HuH-7 (cell line): ENCODE data around the gene C10orf143.
"Not testable (repeated sequence)": the region's sequence is repeated elsewhere in the genome, so short reads cannot be mapped to it uniquely, and the experiment has no call there.

Experiments used
- DNase-seq: peaks from one replicate; pipeline ENCODE4 v3.0.0; 2011; ENCODE audit warnings: low spot score

C10orf143 gene

DNA sequence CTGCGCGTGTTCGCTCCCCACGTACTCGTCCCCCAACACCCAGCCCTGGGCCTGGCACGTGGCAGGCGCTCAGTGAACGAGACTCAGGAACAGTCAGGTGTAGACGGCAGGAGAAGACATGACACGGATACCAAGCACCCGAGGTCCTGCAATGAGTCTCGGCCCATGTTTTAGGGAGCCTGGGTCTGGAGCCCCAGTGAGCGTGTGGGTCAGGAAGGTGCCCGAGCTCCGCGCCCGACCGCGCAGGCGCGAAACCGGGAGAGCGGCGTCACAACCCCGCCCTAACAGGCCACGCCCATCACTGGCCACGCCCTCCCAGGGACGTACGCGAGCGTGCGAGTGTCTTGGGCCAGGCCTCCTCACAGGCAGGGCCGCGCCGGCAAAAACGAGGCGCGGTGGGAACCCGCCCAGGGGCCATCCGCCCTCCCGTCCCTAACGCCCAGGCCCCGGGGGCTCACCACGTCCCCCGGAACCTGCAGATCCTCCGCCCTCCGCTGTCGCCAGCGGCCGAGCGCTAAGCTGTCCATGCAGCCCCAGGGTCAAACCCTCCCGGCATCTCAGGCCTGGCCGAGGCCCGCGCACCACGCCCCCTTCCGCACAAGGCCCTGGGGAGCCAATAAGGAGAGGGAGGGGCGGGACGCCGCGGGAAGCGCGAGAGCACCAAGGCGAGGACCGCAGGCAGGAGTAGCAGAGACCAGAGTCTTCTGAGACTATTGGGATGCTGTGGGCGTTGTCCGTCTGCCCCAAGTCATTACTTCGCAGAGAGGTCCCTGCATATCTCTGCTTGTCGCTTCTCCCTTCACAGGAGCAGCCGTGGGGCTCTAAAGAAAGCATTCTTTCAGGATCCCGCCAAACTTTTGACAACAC lies at the start of gene C10orf143:
C10orf143 (minus strand) TSS at position 585 of the 867 bp plus-strand sequence; CDS start at position 527, 58 bp downstream.
- peak; percentile 92 for DNase-seq

DNA sequence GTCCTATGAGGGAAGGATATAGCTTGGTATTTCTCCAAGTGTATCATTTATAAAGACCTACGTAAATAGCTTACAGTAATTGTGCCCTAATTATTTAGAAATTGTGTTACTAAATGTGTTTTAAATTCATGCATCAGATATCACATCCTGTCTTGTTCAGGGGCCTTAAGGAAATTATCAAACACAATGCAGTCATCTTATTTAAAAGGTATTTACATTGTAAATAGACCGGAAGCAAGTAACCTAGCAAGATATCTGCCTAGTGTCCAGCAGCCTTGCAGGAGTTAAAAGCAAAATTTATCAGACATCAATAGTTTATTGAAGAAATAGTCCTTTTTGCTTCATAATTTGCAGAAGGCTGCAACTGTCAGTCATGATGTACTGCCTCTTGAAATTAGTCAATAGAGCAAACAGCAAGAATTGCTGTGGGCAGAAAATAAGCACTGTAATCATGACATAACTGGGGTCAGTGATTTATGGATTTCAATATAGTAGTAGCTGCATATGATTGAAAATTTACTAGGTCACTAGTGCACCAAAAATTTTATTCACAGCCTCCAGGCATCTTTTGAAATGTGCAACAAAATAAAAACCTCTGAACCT lies 48.7 kb upstream of the C10orf143 start:
- no peak for DNase-seq

DNA sequence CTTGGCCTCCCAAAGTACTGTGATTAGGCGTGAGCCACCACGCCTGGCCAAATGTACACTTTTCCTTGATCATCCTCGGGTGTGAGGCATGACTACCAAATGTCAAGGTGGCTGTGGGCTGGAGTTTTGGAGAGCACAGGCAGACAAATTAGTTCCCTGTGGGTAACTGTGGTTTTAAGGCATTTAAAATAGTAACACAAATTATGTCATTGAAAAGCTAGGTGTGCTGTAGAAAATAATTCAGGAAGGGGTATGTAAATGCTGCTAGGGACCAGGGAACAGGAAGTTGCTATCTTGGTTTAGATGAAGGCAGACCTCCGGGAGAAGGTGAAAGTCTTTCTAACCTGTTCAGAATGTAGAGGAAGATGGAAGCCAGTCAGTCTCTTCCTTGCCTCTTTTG lies 35.4 kb upstream of the C10orf143 start:
- no peak for DNase-seq

DNA sequence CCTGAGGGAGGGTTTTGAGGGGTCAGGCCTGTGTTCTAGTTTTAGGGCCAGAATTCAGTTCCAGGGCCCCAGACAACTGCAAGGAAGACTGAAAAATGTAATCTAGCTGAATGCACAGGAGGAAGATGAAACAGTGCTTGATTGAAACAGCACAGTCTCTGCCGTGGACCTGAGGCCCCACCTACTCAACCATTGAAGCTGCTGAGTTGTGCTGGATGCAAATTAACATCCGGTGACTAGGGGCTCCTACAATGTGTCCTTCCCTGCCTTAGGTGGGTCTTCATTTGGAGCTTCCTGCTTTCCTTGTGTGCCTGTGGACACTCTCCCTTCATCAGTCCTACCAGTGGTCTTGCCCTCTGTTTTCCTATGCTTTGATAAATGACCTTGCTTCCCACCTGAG lies 31.2 kb upstream of the C10orf143 start:
- no peak for DNase-seq

DNA sequence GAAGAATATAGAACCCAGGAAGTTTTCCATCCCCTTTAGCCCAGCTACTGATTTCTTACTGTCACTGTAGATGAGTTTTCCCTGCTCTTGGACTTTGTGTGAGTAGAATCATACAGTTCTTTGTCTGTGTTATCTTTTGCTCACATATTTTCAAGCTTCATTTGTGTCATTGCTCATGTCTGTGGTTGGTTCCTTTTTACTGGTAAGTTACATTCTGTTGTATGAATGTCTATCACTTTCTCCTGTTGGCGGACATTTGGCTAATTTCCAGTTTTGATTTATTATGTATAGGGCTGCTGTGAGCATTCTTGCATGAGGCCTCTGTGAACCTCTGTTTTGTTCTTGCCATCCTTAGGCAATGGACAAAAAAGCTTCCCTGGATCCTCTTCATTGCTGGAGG lies 30.8 kb upstream of the C10orf143 start:
- no peak for DNase-seq

DNA sequence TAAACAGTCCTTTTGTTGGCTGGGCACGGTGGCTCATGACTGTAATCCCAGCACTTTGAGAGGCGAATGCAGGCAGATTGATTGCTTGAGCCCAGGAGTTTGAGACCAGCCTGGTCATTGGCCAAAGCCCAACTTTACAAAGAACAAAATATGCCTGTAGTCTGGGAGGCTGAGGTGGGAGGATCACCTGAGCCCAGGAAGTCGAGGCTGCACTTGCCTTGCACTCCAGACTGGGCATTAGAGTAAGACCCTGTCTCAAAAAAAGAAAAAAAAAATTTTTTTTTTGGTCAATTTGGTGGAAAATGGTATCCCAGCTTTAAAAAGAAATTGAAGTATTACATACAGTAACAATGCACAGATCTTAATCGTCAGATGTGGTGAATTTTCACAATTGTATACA lies 30.4 kb upstream of the C10orf143 start:
- no peak for DNase-seq

DNA sequence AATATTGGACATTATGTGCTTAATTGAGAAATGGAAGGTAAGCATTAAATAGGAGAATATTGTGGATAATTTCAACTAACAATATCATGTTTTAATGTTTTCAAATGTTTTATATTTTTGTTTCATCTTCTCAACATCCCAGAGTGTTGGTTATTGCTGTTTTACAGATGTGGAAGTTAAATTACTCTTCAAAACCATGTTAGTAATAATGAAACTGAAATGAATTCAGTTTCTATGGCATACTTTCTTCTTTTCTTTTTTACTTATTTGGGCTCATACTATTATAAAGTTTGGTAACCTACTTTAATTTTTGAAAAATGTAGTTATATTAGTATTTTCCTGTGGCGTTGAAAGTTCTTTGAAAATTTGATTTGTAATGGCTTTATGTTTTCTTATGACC lies 29.8 kb upstream of the C10orf143 start:
- DNase-seq, result no peak

DNA sequence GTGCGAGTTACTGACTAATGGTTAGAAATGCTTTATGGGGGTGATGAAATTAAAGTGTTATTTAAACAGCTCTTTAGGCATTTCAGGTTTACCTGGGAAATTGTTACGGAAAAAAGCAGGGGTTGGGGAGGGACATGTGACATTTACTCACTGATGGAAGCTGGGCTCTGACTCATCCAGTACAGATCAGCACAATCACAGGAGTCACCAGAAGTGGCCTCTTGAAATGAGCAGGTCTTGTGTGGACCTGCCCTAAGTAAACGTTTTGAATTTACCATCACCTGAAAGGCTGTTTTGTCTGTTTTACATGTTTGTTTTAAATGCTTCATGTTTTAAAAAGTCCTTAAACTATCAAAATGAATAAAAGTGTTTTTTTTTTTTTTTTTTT lies 27.8 kb upstream of the C10orf143 start:
- peak; percentile 59 for DNase-seq

DNA sequence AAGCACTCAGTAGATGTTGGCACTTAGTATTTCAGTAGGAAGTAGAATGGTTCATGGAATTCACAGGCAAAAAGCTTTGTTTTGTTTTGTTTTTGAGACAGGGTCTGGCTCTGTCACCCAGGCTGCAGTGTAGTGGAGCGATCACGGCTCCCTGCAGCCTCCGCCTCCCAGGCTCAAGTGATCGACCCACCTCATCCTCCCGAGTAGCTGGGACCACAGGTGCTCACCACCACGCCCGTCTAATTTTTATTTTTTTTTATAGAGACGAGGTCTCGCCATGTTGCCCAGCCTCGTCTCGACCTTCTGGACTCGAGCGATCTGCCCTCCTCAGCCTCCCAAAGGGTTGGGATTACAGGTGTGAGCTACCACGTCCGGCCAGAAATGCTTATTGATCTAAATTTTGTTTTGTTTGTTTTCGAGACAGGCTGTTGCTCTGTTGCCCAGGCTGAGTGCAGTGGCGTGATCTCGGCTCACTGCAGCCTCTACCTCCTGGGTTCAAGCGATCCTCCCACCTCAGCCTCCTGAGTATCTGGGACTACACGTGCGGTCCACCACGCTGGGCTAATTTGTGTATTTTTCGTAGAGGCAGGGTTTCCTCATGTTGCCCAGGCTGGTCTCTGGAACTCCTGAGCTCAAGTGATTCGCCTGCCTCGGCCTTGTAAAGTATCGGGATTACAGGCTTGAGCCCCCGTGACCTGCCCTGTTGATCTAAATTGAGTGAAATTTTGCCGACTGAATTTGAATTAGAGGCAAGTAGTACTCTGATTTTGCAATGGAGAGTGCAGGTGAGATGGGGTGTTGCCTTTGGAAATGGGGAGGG lies 27.2 kb upstream of the C10orf143 start:
- DNase-seq, result no peak

DNA sequence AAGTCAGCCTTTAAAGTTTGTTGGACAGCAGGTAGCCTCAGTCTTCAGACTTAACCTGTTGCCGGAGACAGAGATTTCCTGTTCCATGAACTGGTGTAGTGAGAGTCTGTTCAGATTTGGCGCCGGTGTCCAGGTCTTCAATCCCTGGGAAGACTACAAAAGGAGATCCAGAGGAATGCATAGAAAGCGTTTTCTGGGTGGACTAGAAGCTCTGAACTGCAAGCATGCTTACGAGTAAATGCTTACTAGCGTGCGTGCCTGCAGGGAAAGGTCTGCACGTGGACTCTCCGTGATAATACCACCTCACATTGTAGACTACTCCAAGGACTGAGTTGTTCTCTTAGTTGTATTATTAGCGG lies 26.4 kb upstream of the C10orf143 start:
- peak; percentile 26 for DNase-seq

DNA sequence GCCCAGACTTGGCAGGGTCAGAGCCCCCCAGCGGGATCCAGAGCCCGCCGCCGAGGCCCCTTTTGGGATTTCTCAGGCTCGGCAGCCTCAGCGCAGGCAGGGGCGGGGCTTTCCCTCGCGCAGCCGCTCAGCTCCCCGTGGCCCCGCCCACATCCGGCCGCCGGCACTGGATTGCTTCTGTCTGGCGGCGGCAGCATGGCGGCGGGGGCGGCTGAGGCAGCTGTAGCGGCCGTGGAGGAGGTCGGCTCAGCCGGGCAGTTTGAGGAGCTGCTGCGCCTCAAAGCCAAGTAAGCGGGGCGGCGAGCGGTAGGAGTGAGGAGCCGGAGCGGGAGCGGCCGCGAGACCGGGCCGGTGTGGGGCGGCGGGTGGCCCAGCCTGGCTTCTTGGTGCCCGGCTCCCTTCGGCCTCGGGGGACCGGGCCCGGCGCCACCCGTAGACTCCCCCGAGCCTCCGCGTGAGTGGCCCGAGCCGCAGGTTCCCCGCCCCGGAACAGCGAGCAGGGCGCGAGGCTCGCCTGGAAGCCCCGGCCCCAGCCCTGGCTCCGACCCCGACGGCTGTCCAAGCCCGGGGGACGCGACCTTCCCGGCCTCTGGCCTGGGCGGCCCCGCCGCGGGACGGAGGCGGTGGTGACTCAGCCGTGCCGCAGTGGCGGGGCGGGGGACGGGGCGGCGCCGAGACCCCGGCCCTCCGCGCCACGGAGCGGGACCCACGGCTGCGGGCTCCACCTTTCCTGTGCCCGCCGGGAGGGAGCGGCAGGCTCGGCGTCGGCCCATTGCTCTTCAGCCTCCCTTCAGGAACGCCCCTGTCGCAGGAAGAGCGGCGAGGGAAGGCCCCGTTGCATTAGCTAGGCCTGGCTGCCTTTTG lies 25.8 kb upstream of the C10orf143 start, which contains the start of gene GLRX3:
GLRX3 (plus strand) TSS at position 166 of the 864 bp plus-strand sequence; CDS start at position 196, 30 bp downstream.
- peak; percentile 77 for DNase-seq

DNA sequence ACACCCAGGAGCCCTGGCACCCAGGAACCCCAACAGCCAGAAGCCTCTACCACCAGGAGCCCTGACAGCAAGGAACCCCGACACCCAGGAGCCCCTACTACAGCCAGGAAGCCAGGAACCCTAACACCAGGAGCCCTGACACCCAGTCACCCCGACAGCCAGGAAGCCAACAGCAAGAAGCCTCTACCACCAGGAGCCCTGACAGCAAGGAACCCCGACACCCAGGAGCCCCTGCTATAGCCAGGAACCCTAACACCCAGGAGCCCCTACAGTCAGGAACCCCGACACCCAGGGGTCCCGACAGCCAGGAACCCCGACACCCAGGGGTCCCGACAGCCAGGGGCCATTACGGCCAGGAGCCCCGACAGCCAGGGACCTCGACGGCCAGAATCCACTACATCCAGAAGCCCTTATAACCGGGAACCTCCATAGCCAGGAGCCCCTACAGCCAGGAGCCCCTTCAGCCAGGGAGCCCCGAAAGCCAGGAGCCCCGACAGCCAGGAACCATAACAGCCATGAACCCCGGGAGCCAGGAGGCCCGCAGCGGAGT lies 25.1 kb upstream of the C10orf143 start:
- no peak for DNase-seq

DNA sequence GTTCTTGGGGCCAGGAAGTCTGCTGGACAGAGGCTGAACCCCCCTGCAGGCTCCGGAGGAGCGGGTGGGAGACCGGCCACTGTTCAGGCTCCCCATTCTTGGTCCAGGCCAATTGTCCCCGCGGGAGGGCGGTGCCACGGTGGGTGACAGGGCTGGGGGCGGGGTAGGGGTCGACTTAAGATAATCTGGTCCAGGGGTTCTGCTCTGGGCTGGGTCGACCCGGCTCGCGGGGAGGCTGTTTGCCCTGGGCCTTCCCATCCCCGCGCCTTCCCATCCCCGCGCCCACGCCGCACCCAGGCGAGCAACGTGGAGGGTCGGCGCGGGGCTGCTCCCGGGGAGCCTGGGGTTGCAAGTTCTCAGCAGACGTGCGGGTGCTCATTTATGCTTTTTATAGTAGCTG lies 18.3 kb upstream of the C10orf143 start:
- DNase-seq, result no peak

DNA sequence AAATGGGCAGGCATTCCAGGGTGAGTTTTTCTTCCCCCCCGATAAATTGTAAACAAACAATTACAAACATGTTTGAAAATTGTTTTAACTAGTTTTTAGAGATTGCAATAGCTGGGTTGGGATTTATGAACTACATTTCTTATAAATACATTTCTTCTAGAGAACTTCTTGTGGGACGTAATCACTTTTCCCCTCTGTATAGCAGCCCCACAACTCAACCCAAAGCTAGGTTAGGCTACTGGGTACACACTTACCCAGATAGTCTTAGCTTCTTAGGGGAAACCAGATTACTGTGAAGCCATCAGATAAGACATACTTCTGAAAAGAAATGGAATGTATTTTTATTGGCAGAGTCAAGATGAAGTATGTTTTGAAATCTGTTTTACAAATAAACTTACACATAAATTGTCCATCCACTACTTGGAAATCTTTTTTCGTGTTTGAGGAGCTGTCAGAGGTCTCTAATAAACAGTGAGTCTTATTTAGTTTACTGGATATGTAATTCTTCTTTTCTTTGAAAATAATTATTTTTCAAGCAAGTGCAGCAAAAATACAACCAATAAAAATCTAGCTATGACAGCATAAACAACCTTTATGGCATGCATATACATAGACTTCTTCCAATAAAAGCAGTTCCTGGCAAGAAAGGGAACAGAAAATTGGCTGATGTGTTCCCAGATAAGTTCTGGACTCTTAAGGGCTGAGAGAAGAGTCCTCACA lies 17.6 kb upstream of the C10orf143 start:
- DNase-seq, result no peak

DNA sequence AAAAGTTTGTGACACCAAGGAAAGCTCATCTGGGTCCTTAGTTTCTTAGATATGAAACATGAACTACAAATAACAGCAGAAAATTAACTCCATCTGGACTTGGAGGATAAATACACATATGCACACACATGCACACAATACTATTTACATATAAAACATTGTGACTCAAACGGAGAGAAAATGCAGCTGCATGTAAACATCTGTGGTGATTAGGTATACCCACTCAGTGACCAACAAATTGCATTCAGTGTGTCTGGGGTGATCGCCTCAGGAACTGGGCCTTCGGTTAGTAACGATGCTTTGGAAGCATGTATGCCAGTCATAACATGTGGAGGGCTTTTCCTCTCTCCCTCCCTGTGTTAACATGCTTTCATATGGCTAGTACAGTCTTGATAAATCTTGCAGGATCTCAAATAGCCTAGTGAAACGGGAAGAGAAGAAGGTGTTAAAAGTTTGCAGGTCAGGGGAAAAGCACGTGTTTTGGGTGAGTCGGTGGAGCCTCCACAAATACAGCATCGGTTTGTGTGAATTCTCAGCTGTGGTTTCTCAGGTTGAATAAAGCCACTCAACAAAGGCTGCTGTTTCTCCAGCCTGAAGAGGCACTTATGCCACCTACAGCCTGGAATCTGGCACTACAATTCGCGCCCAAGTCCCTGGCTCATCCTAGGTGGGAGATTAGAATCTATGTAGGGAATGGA lies 16.9 kb upstream of the C10orf143 start:
- peak; percentile 96 for DNase-seq

DNA sequence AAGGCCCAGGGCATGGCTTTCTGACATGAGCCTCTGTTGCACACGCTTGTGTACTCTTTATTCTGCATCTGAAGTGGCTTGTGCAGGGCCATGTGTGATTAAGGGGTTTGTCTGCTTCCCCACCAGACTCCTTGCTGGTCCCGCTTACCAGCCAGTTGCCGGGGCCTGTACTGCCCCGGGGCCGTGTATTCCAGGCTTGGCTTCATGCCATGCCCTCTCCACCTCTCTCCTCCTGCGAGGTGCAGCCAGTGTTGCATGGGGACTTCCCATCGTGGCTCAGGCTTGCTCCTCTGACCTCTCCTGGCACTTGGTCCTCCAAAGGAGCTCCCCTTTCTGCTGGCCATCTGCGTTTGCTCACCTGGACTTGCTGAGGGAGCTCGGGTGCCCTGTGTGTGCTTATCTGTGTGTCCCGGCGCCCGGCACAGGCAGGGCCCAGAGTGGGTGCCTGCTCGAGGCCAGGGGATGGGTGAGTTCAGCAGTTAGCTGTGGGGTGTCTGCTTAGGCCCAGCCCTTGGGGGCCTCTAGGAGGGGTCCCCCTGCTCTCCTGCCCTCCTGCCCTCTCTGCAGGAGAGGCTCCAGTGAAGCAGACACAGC lies 11.0 kb upstream of the C10orf143 start:
- DNase-seq, result no peak

DNA sequence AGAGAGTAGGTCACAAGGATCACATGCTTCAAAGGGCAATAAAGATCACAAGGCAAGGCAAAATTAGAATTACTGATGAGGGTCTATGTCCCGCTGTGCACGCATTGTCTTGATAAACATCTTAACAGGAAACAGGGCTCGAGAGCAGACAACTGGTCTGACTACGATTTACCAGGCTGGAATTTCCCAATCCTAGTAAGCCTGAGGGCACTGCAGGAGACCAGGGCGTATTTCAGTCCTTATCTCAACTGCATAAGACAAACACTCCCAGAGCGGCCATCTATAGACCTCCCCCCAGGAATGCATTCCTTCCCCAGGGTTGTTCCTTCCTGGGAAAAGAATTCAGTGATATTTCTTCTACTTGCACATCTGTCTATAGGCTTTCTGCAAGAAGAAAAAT lies 6.9 kb upstream of the C10orf143 start:
- not testable (repeated sequence) for DNase-seq

DNA sequence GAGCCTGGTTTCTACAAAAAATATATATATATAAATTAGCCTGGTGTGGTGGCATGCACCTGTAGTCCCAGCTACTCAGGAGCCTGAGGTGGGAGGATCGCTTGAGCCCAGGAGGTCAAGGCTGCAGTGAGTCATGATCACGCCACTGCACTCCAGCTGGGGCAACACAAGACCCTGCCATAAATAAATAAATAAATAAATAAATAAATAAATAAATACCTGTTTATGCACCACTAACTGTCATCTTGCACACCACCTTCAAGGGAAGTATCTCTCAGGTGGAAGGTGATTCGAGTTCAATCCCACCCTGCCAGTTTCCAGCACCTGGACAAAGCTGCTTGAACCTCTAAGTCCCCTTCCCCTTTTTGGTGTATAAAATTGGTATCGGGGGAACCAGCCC lies 6.3 kb upstream of the C10orf143 start:
- not testable (repeated sequence) for DNase-seq

DNA sequence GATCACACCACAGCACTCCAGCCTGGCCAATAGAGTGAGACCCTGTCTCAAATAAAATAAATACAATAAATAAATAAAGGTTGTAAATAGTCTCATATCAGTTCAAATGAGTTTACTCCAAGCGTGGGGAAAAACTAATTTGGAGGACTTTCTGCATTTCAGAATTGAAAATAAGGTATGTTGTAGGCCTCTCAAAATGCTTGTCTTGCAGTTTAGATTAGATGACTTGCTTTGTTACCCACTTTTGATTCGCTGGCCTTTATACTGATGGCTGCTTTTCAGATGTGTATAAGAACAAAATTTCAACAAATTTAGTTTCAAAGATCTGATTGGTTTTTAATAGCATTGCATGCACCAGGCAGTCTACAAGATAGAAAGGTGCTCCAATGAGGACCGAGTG lies 2.2 kb upstream of the C10orf143 start:
- no peak for DNase-seq

DNA sequence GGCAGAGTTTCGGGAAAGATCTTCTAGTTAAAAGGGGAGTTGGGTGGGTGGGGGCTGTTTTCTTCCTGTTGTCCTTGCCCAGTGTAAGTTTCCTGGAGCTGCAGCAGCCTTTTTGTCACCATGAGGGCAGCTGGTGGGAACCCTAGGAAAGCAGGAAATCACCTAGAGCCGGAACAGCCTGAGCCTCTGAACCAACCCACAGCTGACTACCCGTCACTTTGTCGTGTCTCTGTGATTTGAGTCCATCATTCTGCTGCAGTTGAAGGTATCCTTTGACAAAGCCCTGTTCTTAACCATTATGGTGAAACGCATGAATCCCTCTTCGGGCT lies 1.2 kb upstream of the C10orf143 start:
- DNase-seq, result no peak
